GM23248 (cell line): ENCODE data around the gene FAM76B. TPM values are rescaled to one million over a fixed set of nuclear protein-coding genes. Genes with fewer than 3 reads are reported as not detected.

Source experiments
- DNase-seq: peaks from one replicate; pipeline ENCODE4 v3.0.0-alpha.2; 2015
- H2AFZ ChIP-seq: fragments of 200-600 bp; sonication (generic); 2 replicates; pipeline ENCODE4 v1.6.1; 2016; ENCODE audit warnings: antibody characterized with exemption
- H3F3A ChIP-seq: fragments of 200-600 bp; sonication (generic); 2 replicates; pipeline ENCODE4 v1.6.1; 2016; ENCODE audit warnings: mild to moderate bottlenecking, antibody characterized with exemption, mixed run types; ENCODE audit not compliant: insufficient read depth
- H3K27ac ChIP-seq: fragments of 200-600 bp; sonication (generic); 2 replicates; pipeline ENCODE4 v1.5.1; 2016; ENCODE audit warnings: mild to moderate bottlenecking
- H3K27me3 ChIP-seq: fragments of 200-600 bp; sonication (generic); replicated peaks from 2 replicates; pipeline ENCODE4 v1.6.1; 2016; ENCODE audit warnings: mild to moderate bottlenecking; ENCODE audit not compliant: insufficient read depth
- H3K36me3 ChIP-seq: fragments of 200-600 bp; sonication (generic); 2 replicates; pipeline ENCODE4 v1.6.1; 2016; ENCODE audit warnings: low read depth, mild to moderate bottlenecking
- H3K4me1 ChIP-seq: fragments of 200-600 bp; sonication (generic); 2 replicates; pipeline ENCODE4 v1.6.1; 2016; ENCODE audit warnings: mild to moderate bottlenecking; ENCODE audit not compliant: insufficient read depth
- H3K4me2 ChIP-seq: fragments of 200-600 bp; sonication (generic); one replicate; pipeline ENCODE4 v1.6.1; 2016; ENCODE audit warnings: mild to moderate bottlenecking; ENCODE audit not compliant: unreplicated experiment
- H3K4me3 ChIP-seq: fragments of 200-600 bp; sonication (generic); 2 replicates; pipeline ENCODE4 v1.5.1; 2016; ENCODE audit warnings: mild to moderate bottlenecking
- H3K79me2 ChIP-seq: fragments of 200-600 bp; sonication (generic); 2 replicates; pipeline ENCODE4 v1.6.1; 2016; ENCODE audit warnings: mild to moderate bottlenecking; ENCODE audit not compliant: insufficient read depth
- H3K9ac ChIP-seq: fragments of 200-600 bp; sonication (generic); 2 replicates; pipeline ENCODE4 v1.6.1; 2016; ENCODE audit warnings: mild to moderate bottlenecking
- H3K9me2 ChIP-seq: fragments of 200-600 bp; sonication (generic); 2 replicates; pipeline ENCODE4 v1.6.1; 2016; ENCODE audit warnings: mixed run types, mild to moderate bottlenecking, moderate library complexity; ENCODE audit not compliant: insufficient read depth
- H3K9me3 ChIP-seq: fragments of 200-600 bp; sonication (generic); one replicate; pipeline ENCODE4 v1.6.1; 2017; ENCODE audit warnings: low read depth
- H4K20me1 ChIP-seq: fragments of 200-600 bp; sonication (generic); 2 replicates; pipeline ENCODE4 v1.6.0; 2016; ENCODE audit not compliant: insufficient read depth
- EZH2 ChIP-seq: fragments of 200-600 bp; sonication (generic); IDR thresholded peaks from 2 replicates; pipeline ENCODE4 v1.6.1; 2018; ENCODE audit warnings: antibody characterized with exemption, mild to moderate bottlenecking; ENCODE audit not compliant: insufficient read depth, poor library complexity, severe bottlenecking
- EZH2phosphoT487 ChIP-seq: fragments of 200-600 bp; sonication (generic); IDR thresholded peaks from 2 replicates; pipeline ENCODE4 v1.6.1; 2018; ENCODE audit warnings: antibody characterized with exemption, moderate library complexity, mild to moderate bottlenecking, low read depth; ENCODE audit not compliant: insufficient read depth
- WGBS, 2 experiments: methylation state at CpG; one replicate each; pipeline ENCODE4 v1.1.6; 2015 to 2017; ENCODE audit warnings: low lambda C conversion rate in 2 of 2, low coverage in 1 of 2; ENCODE audit errors: missing lambda C conversion rate in 2 of 2; 5-methylcytosine and 5-hydroxymethylcytosine counted together
- in situ Hi-C: fragments of 300-500 bp; cut with MboI; formaldehyde crosslinking; loops from 2 replicates; pipeline ENCODE4 v1.15.0; 2020
- polyA plus RNA-seq: library from polyadenylated mRNA; unstranded; fragments of >200 nt; fragmentation: Nextera tagmentation; extraction: Ambion mirVana; gene quantifications from 2 replicates; pipeline ENCODE4 v1.2.1, GENCODE V29; 2016
- total RNA-seq: library from RNA; depleted of rRNA; stranded (reverse); fragments of >200 nt; shearing (Covaris generic); gene quantifications from 2 replicates; pipeline ENCODE4 v1.2.3, GENCODE V29; 2014

FAM76B gene
- total and polyA plus RNA-seq, 2 experiments from 2014 or later = 8.0 to 10.4 TPM

GRCh38 chr11:95739108-95739938 lies 50.3 kb downstream of the FAM76B start:
- Histone ChIP-seq H3F3A (no peaks in the 10 kb centered on the region), H3K27ac (no peak overlapping the region)
- 9 to 19% methylated on average over 1 of the region's 1 CpG for whole genome bisulfite sequencing, 2 experiments

DNA sequence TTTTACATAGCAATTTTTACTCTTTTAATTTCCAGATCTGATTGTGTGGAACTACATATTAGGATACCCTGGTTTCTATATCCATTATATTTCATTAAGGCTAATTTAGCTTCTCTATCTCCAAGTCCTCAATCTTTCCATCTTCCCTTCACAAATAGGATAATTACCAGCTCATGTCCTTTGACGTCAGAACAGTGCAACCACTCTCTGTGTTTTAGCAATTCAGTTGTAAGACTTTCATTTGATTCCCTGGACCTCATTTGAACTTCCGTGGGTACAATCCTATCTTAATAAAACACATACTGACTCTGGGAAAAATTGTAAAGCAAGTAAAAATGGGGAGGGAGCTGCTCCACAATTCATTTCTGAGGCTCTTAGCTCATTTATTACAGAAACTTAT lies 52.8 kb downstream of the FAM76B start:
- no peaks in the 10 kb centered on the region for H3F3A ChIP-seq
- H3K9me3 ChIP-seq = no peaks in the 10 kb centered on the region
- H3K4me3 ChIP-seq = no peak overlapping the region
- H3K4me1 ChIP-seq = no peaks in the 10 kb centered on the region
- H3K79me2 ChIP-seq = no peaks in the 10 kb centered on the region
- in situ Hi-C loops = no loop called here
- no peaks in the 10 kb centered on the region for H3K9me2 ChIP-seq
- H3K27ac ChIP-seq = no peak overlapping the region
- no peaks in the 10 kb centered on the region for H3K36me3 ChIP-seq
- no peak for TF ChIP-seq EZH2
- TF ChIP-seq EZH2phosphoT487 = no peak
- WGBS, 2 experiments = 60 to 62% methylated on average over 2 of the region's 2 CpGs
- peaks cover 4% of the 10 kb centered on the region; the same call in 1 of the 2 replicates for H3K27me3 ChIP-seq
- H4K20me1 ChIP-seq = no peaks in the 10 kb centered on the region; the same call in 1 of the 2 replicates
- DNase-seq = no peak
- H3K4me2 ChIP-seq = no peak overlapping the region
- H2AFZ ChIP-seq = no peak overlapping the region
- no peak overlapping the region for H3K9ac ChIP-seq

More at GRCh38 chr11:95739108-95739938, 50.3 kb downstream of the FAM76B start:
- Histone ChIP-seq H3K79me2 (no peaks in the 10 kb centered on the region), H3K4me1 (no peaks in the 10 kb centered on the region), H3K27me3 (0 out of 2 replicates have a peak, but pooled peaks cover 4% of the 10 kb centered on the region), H3K9me2 (no peaks in the 10 kb centered on the region), H3K4me2 (no peak overlapping the region), H3K9ac (no peak overlapping the region), H4K20me1 (no peaks in the 10 kb centered on the region; the same call in 1 of the 2 replicates), H3K4me3 (no peak overlapping the region), H2AFZ (no peak overlapping the region), H3K9me3 (no peaks in the 10 kb centered on the region), H3K36me3 (no peaks in the 10 kb centered on the region)
- DNase-seq = no peak
- in situ Hi-C loops = no loop called here
- no peak for TF ChIP-seq EZH2

GRCh38 chr11:95736355-95736754 lies 53.2 kb downstream of the FAM76B start:
- Histone ChIP-seq H3F3A (no peaks in the 10 kb centered on the region), H4K20me1 (no peaks in the 10 kb centered on the region; the same call in 1 of the 2 replicates), H3K27ac (no peak overlapping the region), H3K36me3 (no peaks in the 10 kb centered on the region), H3K9me3 (no peaks in the 10 kb centered on the region), H3K79me2 (no peaks in the 10 kb centered on the region), H3K9ac (no peak overlapping the region), H2AFZ (no peak overlapping the region), H3K4me1 (no peaks in the 10 kb centered on the region), H3K27me3 (peaks cover 4% of the 10 kb centered on the region; the same call in 1 of the 2 replicates), H3K4me2 (no peak overlapping the region), H3K9me2 (no peaks in the 10 kb centered on the region), H3K4me3 (no peak overlapping the region)
- in situ Hi-C loops = no loop called here
- WGBS, 2 experiments = 59 to 64% methylated on average over 7 of the region's 7 CpGs
- no peak for DNase-seq
- TF ChIP-seq EZH2phosphoT487 (no peak), EZH2 (no peak)

- no peak overlapping the region for H3K9ac ChIP-seq
- in situ Hi-C loops = no loop called here
Measured at GRCh38 chr11:95734009-95734572, 55.5 kb downstream of the FAM76B start.

More at GRCh38 chr11:95734009-95734572, 55.5 kb downstream of the FAM76B start:
- Histone ChIP-seq H3K79me2 (no peaks in the 10 kb centered on the region), H3K27ac (no peak overlapping the region), H3K4me3 (no peak overlapping the region), H3K36me3 (no peaks in the 10 kb centered on the region), H3F3A (no peaks in the 10 kb centered on the region), H4K20me1 (no peaks in the 10 kb centered on the region), H3K27me3 (peaks cover 4% of the 10 kb centered on the region), H3K4me1 (no peaks in the 10 kb centered on the region), H3K4me2 (no peak overlapping the region), H3K9me2 (no peaks in the 10 kb centered on the region), H3K9me3 (no peaks in the 10 kb centered on the region), H2AFZ (no peak overlapping the region)
- DNase-seq = no peak
- 46 to 53% methylated on average over 4 of the region's 4 CpGs for WGBS, 2 experiments
- TF ChIP-seq EZH2phosphoT487 = no peak
- TF ChIP-seq EZH2 = no peak
